Measurements from ENCODE around the gene AKT3. TPM values are rescaled to one million over a fixed set of nuclear protein-coding genes. Genes with fewer than 3 reads are reported as not detected.

Gene AKT3
- total RNA-seq, 2 donors from 2014 or later = 46.0 to 85.8 TPM

- Histone ChIP-seq H3K27me3 (replicated peaks; ENCODE audit: insufficient read depth) (no peaks in the 10 kb centered on the region), H3K4me1 (ENCODE audit: control insufficient read depth in 1 of 2, low read depth in 2 of 2) (peaks cover 22 to 23% of the 10 kb centered on the region in 2 donors), H3K27ac (no peak overlapping the region), H3K4me3 (no peak overlapping the region), H3K9me3 (no peaks in the 10 kb centered on the region), H3K36me3 (no peaks in the 10 kb centered on the region)
- TF ChIP-seq CTCF (IDR thresholded peaks at IDR 0.05) = no peak
- DNase-seq (ENCODE audit: low spot score) (no peak), ATAC-seq (ENCODE audit: insufficient number of reproducible peaks, low FRiP score, low read depth) (no peak)
Observed at GRCh38 chr1:243842161-243842560, 7.9 kb downstream of the AKT3 start.

- Histone ChIP-seq H3K4me3 (no peak overlapping the region), H3K27ac (no peak overlapping the region)
- TF ChIP-seq CTCF (IDR thresholded peaks at IDR 0.05) = no peak
Observed at GRCh38 chr1:243841507-243841906, 8.5 kb downstream of the AKT3 start.

GRCh38 chr1:243837907-243838535, 12.0 kb downstream of the AKT3 start:
- TF ChIP-seq CTCF (IDR thresholded peaks at IDR 0.05) = no peak
- DNase-seq (ENCODE audit: low spot score) = no peak
- Histone ChIP-seq H3K9me3 (peaks cover 5% of the 10 kb centered on the region), H3K27me3 (replicated peaks; ENCODE audit: insufficient read depth) (no peaks in the 10 kb centered on the region), H3K4me3 (no peak overlapping the region), H3K36me3 (no peaks in the 10 kb centered on the region), H3K27ac (no peak overlapping the region), H3K4me1 (ENCODE audit: control insufficient read depth in 1 of 2, low read depth in 2 of 2) (peaks cover 7 to 18% of the 10 kb centered on the region in 2 donors)
- ATAC-seq (ENCODE audit: insufficient number of reproducible peaks, low FRiP score, low read depth) = no peak

More at GRCh38 chr1:243841507-243841906, 8.5 kb downstream of the AKT3 start:
- H3K4me1 ChIP-seq (ENCODE audit: control insufficient read depth in 1 of 2, low read depth in 2 of 2) = peaks cover 22 to 23% of the 10 kb centered on the region in 2 donors
- no peaks in the 10 kb centered on the region for H3K36me3 ChIP-seq
- no peak for DNase-seq (ENCODE audit: low spot score)
- H3K27me3 ChIP-seq (replicated peaks; ENCODE audit: insufficient read depth) = no peaks in the 10 kb centered on the region
- no peak for ATAC-seq (ENCODE audit: insufficient number of reproducible peaks, low FRiP score, low read depth)
- no peaks in the 10 kb centered on the region for H3K9me3 ChIP-seq

- no peak overlapping the region for H3K4me3 ChIP-seq
- H3K36me3 ChIP-seq = no peaks in the 10 kb centered on the region
- no peak for DNase-seq (ENCODE audit: low spot score)
- no peak for TF ChIP-seq CTCF (IDR thresholded peaks at IDR 0.05)
- peaks cover 3 to 12% of the 10 kb centered on the region in 2 donors for H3K4me1 ChIP-seq (ENCODE audit: control insufficient read depth in 1 of 2, low read depth in 2 of 2)
- no peaks in the 10 kb centered on the region for H3K27me3 ChIP-seq (replicated peaks; ENCODE audit: insufficient read depth)
- H3K27ac ChIP-seq = no peak overlapping the region
- peaks cover 5% of the 10 kb centered on the region for H3K9me3 ChIP-seq
- no peak for ATAC-seq (ENCODE audit: insufficient number of reproducible peaks, low FRiP score, low read depth)
Observed at GRCh38 chr1:243834130-243834529, 15.9 kb downstream of the AKT3 start.

GRCh38 chr1:243831463-243831862, 18.6 kb downstream of the AKT3 start:
- Histone ChIP-seq H3K4me1 (ENCODE audit: control insufficient read depth in 1 of 2, low read depth in 2 of 2) (peaks cover 10 to 18% of the 10 kb centered on the region in 2 donors), H3K27ac (no peak overlapping the region), H3K36me3 (no peaks in the 10 kb centered on the region), H3K27me3 (replicated peaks; ENCODE audit: insufficient read depth) (no peaks in the 10 kb centered on the region), H3K9me3 (peaks cover 5% of the 10 kb centered on the region), H3K4me3 (no peak overlapping the region)
- ATAC-seq (ENCODE audit: insufficient number of reproducible peaks, low FRiP score, low read depth) = no peak
- TF ChIP-seq CTCF (IDR thresholded peaks at IDR 0.05) = no peak
- no peak for DNase-seq (ENCODE audit: low spot score)

Data from thoracic aorta (tissue), 2 donors.